MM.1S (cell line): ENCODE results near the gene APBA1.

Source experiments
- DNase-seq: peaks from one replicate; pipeline ENCODE4 v3.0.0-alpha.2; 2015
- H2AFZ ChIP-seq: fragments of 300-600 bp; sonication (generic); 2 replicates; pipeline ENCODE4 v1.6.0; 2016; ENCODE audit warnings: antibody characterized with exemption, low read length
- H3F3A ChIP-seq: fragments of 300-600 bp; sonication (generic); 2 replicates; pipeline ENCODE4 v1.6.1; 2016; ENCODE audit warnings: mild to moderate bottlenecking, antibody characterized with exemption, low read length, moderate library complexity, mixed read lengths; ENCODE audit not compliant: insufficient read depth
- H3K27ac ChIP-seq: fragments of 300-600 bp; sonication (generic); 2 replicates; pipeline ENCODE4 v1.5.1; 2016; ENCODE audit warnings: mild to moderate bottlenecking, low read length
- H3K27me3 ChIP-seq: fragments of 300-600 bp; sonication (generic); replicated peaks from 2 replicates; pipeline ENCODE4 v1.6.0; 2016; ENCODE audit warnings: low read length; ENCODE audit not compliant: insufficient read depth
- H3K36me3 ChIP-seq: fragments of 300-600 bp; sonication (generic); replicated peaks from 2 replicates; pipeline ENCODE4 v1.6.1; 2016; ENCODE audit warnings: mild to moderate bottlenecking, low read length, mixed read lengths; ENCODE audit not compliant: insufficient read depth
- H3K4me1 ChIP-seq: fragments of 300-600 bp; sonication (generic); 2 replicates; pipeline ENCODE4 v1.6.1; 2016; ENCODE audit warnings: low read length, mixed read lengths
- H3K4me2 ChIP-seq: fragments of 300-600 bp; sonication (generic); 2 replicates; pipeline ENCODE4 v1.6.0; 2016; ENCODE audit warnings: low read depth, low read length
- H3K4me3 ChIP-seq: fragments of 300-600 bp; sonication (generic); 2 replicates; pipeline ENCODE4 v1.5.1; 2016; ENCODE audit warnings: low read length, mixed read lengths
- H3K79me2 ChIP-seq: fragments of 300-600 bp; sonication (generic); 2 replicates; pipeline ENCODE4 v1.6.1; 2016; ENCODE audit warnings: mixed run types, low read length, mixed read lengths
- H3K9ac ChIP-seq: fragments of 300-600 bp; sonication (generic); 2 replicates; pipeline ENCODE4 v1.6.1; 2016; ENCODE audit warnings: low read length, mixed read lengths
- H3K9me2 ChIP-seq: fragments of 300-600 bp; sonication (generic); replicated peaks from 2 replicates; pipeline ENCODE4 v1.6.1; 2016; ENCODE audit warnings: mild to moderate bottlenecking, low read length, mixed read lengths; ENCODE audit not compliant: insufficient read depth
- H3K9me3 ChIP-seq: fragments of 300-600 bp; sonication (generic); replicated peaks from 2 replicates; pipeline ENCODE4 v1.6.1; 2016; ENCODE audit warnings: mild to moderate bottlenecking, low read length, mixed read lengths; ENCODE audit not compliant: insufficient read depth
- H4K20me1 ChIP-seq: fragments of 300-600 bp; sonication (generic); 2 replicates; pipeline ENCODE4 v1.6.1; 2016; ENCODE audit warnings: mild to moderate bottlenecking, low read length, moderate library complexity, mixed read lengths; ENCODE audit not compliant: insufficient read depth
- CTCF ChIP-seq: fragments of 300-600 bp; sonication (generic); IDR thresholded peaks from 2 replicates; pipeline ENCODE4 v1.5.1; 2016; ENCODE audit warnings: antibody characterized with exemption, low read length, mixed read lengths
- EZH2 ChIP-seq: fragments of 300-600 bp; sonication (generic); optimal IDR thresholded peaks from 2 replicates; pipeline ENCODE3; 2017; ENCODE audit warnings: low read depth, mild to moderate bottlenecking, antibody characterized with exemption, low read length, mixed read lengths
- EZH2phosphoT487 ChIP-seq: fragments of 300-600 bp; sonication (generic); IDR thresholded peaks from 2 replicates; pipeline ENCODE4 v1.6.1; 2018; ENCODE audit warnings: antibody characterized with exemption, low read length

Gene APBA1

GRCh38 chr9:69455311-69455710 is 216.9 kb downstream of the APBA1 start:
- Histone ChIP-seq H3K9ac (no peak overlapping the region), H3K9me3 (no peaks in the 10 kb centered on the region), H3K79me2 (no peaks in the 10 kb centered on the region), H3K4me2 (no peak overlapping the region), H3K27me3 (no peaks in the 10 kb centered on the region), H3F3A (no peaks in the 10 kb centered on the region), H3K4me1 (no peaks in the 10 kb centered on the region), H2AFZ (no peak overlapping the region), H3K4me3 (no peak overlapping the region), H4K20me1 (no peaks in the 10 kb centered on the region), H3K27ac (no peak overlapping the region), H3K9me2 (no peaks in the 10 kb centered on the region), H3K36me3 (no peaks in the 10 kb centered on the region)
- TF ChIP-seq CTCF (no peak), EZH2phosphoT487 (no peak), EZH2 (no peak)
- no peak for DNase-seq

- no peaks in the 10 kb centered on the region for H3K36me3 ChIP-seq
- no peaks in the 10 kb centered on the region for H3K27me3 ChIP-seq
- no peaks in the 10 kb centered on the region for H3K79me2 ChIP-seq
- H2AFZ ChIP-seq: no peak overlapping the region
- H4K20me1 ChIP-seq: no peaks in the 10 kb centered on the region
- DNase-seq: no peak
- H3K9me3 ChIP-seq: no peaks in the 10 kb centered on the region
- TF ChIP-seq EZH2phosphoT487 (no peak), CTCF (no peak), EZH2 (no peak)
- H3K9me2 ChIP-seq: no peaks in the 10 kb centered on the region
- no peak overlapping the region for H3K4me2 ChIP-seq
- no peaks in the 10 kb centered on the region for H3F3A ChIP-seq
- H3K27ac ChIP-seq: no peak overlapping the region
- no peak overlapping the region for H3K9ac ChIP-seq
- H3K4me3 ChIP-seq: no peak overlapping the region
- H3K4me1 ChIP-seq: no peaks in the 10 kb centered on the region
These were observed 217.8 kb downstream of the APBA1 start for GRCh38 chr9:69454321-69454720.

- Histone ChIP-seq H3K79me2 (no peaks in the 10 kb centered on the region), H3K9me2 (no peaks in the 10 kb centered on the region), H3K4me1 (no peaks in the 10 kb centered on the region), H3K4me2 (no peak overlapping the region), H3F3A (no peaks in the 10 kb centered on the region), H3K9ac (no peak overlapping the region), H3K36me3 (no peaks in the 10 kb centered on the region), H3K9me3 (no peaks in the 10 kb centered on the region), H4K20me1 (no peaks in the 10 kb centered on the region), H3K27me3 (no peaks in the 10 kb centered on the region), H2AFZ (no peak overlapping the region), H3K4me3 (no peak overlapping the region), H3K27ac (no peak overlapping the region)
- TF ChIP-seq EZH2 (no peak), CTCF (no peak)
- DNase-seq: no peak
These were observed 218.4 kb downstream of the APBA1 start for GRCh38 chr9:69453746-69454145.
